GM12873 (cell line): Measurements from ENCODE around the gene MCRIP1.

Source experiments
- TF ChIP-seq, protein P1 (sequence below): IDR thresholded peaks from 2 replicates; pipeline ENCODE4 v1.5.1; 2012; ENCODE audit warnings: low read depth, mild to moderate bottlenecking, moderate library complexity, low read length, control low read depth; ENCODE audit not compliant: insufficient read depth; ENCODE audit errors: missing control alignments

Gene MCRIP1

DNA sequence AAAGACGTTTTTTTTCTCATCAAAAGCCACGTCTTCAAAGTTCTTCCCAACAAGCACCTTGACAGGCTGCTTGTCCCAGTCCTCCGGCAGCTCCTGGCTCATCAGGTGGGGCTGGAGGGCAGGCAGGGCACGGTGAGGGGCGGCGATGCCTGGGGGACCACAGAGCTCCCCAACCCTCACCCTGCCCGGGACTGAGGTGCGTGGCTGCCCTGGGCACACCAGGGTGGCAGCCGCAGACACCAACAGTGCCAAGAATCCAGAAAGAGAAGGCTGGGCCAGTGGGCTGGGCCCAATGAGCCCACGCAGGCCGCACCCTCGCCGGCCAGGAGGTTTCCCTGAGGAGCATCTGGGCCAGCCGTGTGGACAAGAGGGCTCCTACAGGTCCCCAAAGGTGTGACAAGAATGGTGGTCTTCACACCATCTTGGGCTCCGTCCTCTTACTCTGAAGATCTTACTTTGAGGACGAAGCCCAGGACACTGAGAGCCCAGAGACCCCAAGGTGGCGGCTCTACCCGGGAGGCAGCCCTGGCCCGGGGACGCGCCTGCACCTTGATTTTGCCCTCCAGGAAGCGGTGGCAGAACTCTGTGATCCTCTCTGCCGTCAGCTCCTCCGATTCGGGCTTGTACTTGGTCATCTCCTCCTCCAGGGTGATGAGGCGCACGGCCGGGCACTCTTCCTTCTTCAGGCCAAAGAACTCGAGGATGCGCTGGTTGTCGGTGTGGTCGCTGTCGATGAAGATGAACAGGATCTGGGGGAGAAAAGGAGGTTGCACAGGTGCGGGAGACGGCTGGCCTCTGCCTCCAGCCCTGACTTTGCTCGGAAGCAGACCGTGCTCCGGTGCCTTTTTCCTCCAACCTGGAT, 13.0 kb upstream of the MCRIP1 start:
- TF ChIP-seq, protein P1, sequence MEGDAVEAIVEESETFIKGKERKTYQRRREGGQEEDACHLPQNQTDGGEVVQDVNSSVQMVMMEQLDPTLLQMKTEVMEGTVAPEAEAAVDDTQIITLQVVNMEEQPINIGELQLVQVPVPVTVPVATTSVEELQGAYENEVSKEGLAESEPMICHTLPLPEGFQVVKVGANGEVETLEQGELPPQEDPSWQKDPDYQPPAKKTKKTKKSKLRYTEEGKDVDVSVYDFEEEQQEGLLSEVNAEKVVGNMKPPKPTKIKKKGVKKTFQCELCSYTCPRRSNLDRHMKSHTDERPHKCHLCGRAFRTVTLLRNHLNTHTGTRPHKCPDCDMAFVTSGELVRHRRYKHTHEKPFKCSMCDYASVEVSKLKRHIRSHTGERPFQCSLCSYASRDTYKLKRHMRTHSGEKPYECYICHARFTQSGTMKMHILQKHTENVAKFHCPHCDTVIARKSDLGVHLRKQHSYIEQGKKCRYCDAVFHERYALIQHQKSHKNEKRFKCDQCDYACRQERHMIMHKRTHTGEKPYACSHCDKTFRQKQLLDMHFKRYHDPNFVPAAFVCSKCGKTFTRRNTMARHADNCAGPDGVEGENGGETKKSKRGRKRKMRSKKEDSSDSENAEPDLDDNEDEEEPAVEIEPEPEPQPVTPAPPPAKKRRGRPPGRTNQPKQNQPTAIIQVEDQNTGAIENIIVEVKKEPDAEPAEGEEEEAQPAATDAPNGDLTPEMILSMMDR, result no peak

DNA sequence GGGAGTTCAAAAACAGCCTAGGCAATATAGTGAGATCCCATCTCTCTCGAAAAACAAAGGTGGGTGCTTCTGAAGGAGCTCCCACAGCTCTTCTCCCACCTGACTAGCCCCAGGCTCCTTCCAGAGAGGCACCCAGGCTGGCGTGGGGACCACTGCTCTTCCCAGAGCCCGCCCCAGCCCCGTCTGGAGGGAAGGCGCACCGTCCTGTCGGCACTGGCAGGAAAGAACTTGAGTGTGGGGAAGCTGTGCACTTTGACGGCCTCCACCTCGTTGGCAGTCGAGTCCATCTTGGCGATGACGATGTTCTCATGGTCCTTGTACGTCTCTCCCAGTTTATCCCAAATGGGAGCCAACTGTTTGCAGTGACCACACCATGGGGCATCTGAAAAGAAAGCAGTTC, 12.3 kb upstream of the MCRIP1 start:
- TF ChIP-seq, protein P1, result no peak

DNA sequence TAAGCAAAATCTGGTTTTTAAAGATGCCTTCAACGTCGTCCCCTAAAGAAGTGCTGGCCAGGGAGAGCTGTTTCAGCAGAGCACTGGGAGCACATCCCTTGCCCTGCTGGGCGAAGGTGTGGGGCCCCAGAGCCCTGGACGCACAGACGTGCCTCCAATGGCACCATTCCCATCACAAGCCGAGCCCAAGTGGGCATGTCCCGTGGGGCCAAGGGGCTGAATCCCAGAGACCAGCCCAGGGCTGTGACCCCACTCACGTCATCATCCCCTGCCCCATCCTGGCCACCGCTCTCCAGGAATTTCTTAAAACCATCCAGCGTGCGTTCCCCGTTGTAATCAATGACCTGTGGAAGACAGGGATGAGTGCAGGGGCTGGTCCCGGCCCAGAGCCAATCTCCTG, 11.8 kb upstream of the MCRIP1 start:
- TF ChIP-seq, protein P1, result no peak

DNA sequence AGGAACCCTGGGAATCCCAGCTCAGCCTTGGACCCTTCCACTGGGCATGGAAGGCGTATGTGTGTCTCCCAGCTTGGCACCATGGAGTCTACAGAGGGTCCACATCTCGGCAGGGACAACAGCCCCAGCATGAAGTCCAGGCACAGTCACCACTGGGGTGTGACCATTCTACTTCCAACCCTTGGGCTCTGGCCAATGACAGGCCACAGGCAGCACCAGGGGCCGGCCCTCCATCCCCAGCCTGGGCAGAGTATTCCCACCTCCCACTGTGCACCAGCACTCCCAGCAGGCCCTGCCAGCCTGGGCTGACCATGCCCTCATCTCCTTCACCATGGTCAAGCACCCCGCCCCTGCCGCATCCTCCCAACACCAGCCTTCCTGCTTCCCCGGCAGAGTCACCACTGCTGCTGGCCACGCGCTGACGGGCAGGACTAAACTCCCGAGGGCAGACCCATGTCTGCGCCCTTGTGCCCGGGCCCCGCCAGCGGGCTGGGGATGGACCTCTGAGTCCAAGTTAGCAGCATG, 11.3 kb upstream of the MCRIP1 start:
- TF ChIP-seq, protein P1, result no peak

DNA sequence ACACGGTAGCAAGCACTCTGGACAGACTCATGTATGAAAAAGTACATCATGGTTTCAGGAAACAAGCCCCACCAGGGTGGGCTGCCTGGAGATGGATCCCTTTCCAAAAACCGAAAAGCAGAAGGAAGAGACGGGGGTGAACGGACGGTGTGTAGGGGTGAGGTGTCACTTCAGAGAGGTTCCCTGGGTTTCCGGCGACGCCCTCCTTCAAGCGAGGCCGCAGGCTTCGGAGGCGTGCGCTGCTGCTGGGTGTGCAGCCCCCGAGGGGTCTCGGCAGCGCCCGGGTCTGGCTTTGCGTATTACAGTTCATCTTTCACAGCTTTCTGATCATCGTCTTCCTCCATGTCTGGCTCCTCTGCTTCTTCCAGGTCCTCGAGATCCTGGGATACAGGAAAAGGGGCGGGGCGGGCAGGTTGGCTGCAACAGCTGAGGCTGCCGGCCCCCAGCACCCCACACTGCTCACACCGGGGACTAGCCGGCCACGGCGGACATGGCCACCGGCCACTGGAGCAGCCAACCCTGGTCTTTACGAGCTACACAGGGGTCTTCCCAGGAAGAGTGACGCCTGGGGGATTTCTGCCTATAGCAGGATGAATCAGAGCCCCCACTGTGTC, 10.7 kb upstream of the MCRIP1 start:
- TF ChIP-seq, protein P1, result no peak

DNA sequence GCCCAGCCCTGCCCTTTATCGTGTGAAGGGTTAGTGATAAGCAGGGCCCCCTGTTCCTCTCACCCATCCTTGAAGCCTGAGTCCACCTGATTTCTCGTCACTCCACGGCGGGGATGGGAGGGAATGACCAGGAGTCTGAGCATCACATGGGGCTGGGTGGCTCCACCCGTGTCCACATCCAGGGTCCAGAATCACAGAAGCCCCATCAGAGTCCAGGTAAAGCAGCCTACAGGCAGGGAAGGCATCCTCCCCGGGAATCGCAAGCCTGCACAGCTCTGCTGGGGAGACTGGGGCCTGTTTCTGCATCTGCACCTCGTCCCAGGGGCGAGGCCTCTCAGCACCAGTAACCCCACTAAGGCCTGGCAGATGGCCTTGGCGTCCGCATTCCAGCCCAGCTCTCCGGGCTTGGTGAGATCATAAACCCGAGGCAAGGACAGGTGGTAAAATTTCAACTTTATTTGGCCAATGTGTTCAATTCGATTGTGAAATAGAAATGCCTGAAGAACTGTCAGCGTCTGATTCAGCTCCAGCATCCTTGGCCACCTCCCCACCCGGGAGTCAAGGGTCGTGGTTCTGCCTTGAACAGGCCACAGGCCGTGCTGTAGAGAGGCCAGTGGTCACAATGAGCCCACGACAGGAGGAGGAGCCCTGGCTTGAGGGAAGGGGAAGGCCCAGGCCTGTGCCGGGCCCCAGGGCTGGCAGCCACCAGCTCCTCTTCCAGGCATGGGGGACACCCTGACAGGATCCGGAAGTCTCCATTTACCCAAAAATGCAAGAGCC, 9.8 kb upstream of the MCRIP1 start:
- TF ChIP-seq, protein P1, result no peak

DNA sequence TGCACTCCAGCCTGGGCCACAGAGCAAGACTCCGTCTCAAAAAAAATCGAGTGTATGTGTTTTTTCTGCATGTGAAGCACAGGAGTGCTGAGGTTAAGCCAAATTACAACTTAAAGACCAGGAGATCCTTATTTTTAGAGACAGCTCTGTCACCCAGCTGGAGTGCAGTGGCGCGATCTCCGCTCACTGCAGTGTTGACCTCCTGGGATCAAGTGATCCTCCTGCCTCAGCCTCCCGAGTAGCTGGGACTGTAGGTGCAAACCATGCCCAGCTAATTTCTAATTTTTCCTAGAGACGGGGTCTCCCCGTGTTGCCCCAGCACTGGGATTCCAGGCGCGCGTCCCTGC, 9.3 kb upstream of the MCRIP1 start:
- TF ChIP-seq, protein P1, result no peak
